Subcutaneous abdominal adipose tissue (tissue), 5 donors: ENCODE results near the gene SLC41A3.

Experiments used
- H3K27ac ChIP-seq: one replicate; pipeline ENCODE4 v1.7.0; 2013; ENCODE audit warnings: low read depth, mild to moderate bottlenecking, inconsistent platforms, low read length, moderate library complexity
- H3K27me3 ChIP-seq, 5 donors: one replicate each; pipeline ENCODE4 v1.7.0; 2013; ENCODE audit warnings: low read length in 5 of 5, inconsistent platforms in 1 of 5; ENCODE audit not compliant: control insufficient read depth in 5 of 5, insufficient read depth in 4 of 5
- H3K36me3 ChIP-seq, 5 donors: one replicate each; pipeline ENCODE4 v1.7.0; 2013; ENCODE audit warnings: low read length in 5 of 5; ENCODE audit not compliant: control insufficient read depth in 5 of 5, insufficient read depth in 5 of 5
- H3K4me1 ChIP-seq, 5 donors: one replicate each; pipeline ENCODE4 v1.7.0; 2013; ENCODE audit warnings: low read length in 5 of 5, mild to moderate bottlenecking in 3 of 5, moderate library complexity in 1 of 5; ENCODE audit not compliant: control insufficient read depth in 5 of 5, insufficient read depth in 5 of 5
- H3K4me3 ChIP-seq, 5 donors: one replicate each; pipeline ENCODE4 v1.7.0; 2013; ENCODE audit warnings: low read length in 5 of 5, low read depth in 1 of 5
- H3K9ac ChIP-seq, 5 donors: one replicate each; pipeline ENCODE4 v1.7.0; 2013; ENCODE audit warnings: low read length in 5 of 5, mild to moderate bottlenecking in 4 of 5, moderate library complexity in 3 of 5
- H3K9me3 ChIP-seq, 5 donors: one replicate each; pipeline ENCODE4 v1.7.0; 2013; ENCODE audit warnings: low read length in 5 of 5; ENCODE audit not compliant: control insufficient read depth in 5 of 5
- donor health status: healthy.
- donor health status: healthy.
- donor health status: healthy.
- donor health status: healthy.
- donor health status: healthy.

SLC41A3 gene

DNA sequence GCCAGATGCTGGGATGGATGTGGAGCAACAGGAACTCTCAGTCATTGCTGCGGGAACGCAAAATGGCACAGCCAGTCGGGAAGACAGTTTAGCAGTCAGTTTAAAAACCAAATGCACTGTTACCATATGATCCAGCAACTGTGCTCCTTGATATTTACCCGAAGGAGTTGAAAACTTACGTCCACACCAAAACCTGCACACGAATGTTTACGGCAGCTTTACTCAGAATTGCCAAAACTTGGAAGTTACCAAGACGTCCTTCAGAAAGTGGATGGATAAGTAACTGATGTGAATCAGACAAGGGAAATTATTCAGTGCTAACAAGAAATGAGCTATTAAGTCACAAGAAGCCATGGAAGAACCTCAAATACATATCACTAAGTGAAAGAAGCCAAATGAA, 36.1 kb upstream of the SLC41A3 start:
- H3K9ac ChIP-seq: no peak overlapping the region
- peaks cover 4 to 20% (median 13%) of the 10 kb centered on the region in 5 donors for H3K36me3 ChIP-seq

GRCh38 chr3:126119008-126119675, 35.2 kb upstream of the SLC41A3 start:
- Histone ChIP-seq H3K36me3 (peaks cover 6 to 26% (median 16%) of the 10 kb centered on the region in 5 donors), H3K27ac (no peak overlapping the region), H3K9ac (no peak overlapping the region)

More for the DNA sequence above, 36.1 kb upstream of the SLC41A3 start:
- Histone ChIP-seq H3K27ac (no peak overlapping the region), H3K4me1 (no peaks in the 10 kb centered on the region), H3K27me3 (no peaks in the 10 kb centered on the region), H3K4me3 (no peak overlapping the region), H3K9me3 (no peaks in the 10 kb centered on the region)

DNA sequence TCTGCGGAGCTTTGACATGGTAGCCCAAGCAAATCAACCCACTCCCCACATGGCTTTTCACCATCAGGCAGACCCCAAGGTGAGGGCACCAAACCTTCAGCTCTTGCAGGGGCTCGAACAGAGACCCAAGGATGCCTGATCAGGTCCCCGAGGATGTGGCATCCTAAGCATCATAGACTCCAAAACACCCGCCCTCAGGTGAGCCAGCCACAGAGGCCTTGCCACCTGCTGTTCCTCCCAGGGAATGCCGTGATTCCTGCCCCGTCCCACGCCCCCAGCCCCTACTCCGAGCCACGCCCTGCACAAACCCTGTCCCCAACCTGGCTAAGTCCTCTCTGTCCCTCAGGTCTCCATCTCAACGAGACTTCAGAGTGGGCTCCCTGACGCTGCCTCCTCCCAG, 34.7 kb upstream of the SLC41A3 start:
- H3K27me3 ChIP-seq: no peaks in the 10 kb centered on the region
- H3K27ac ChIP-seq: no peak overlapping the region
- no peaks in the 10 kb centered on the region for H3K9me3 ChIP-seq
- H3K4me3 ChIP-seq: no peak overlapping the region
- H3K9ac ChIP-seq: no peak overlapping the region
- H3K36me3 ChIP-seq: peaks cover 6 to 26% (median 16%) of the 10 kb centered on the region in 5 donors
- H3K4me1 ChIP-seq: no peaks in the 10 kb centered on the region

More at GRCh38 chr3:126119008-126119675, 35.2 kb upstream of the SLC41A3 start:
- no peaks in the 10 kb centered on the region for H3K27me3 ChIP-seq
- H3K4me3 ChIP-seq: no peak overlapping the region
- no peaks in the 10 kb centered on the region for H3K9me3 ChIP-seq
- no peaks in the 10 kb centered on the region for H3K4me1 ChIP-seq

DNA sequence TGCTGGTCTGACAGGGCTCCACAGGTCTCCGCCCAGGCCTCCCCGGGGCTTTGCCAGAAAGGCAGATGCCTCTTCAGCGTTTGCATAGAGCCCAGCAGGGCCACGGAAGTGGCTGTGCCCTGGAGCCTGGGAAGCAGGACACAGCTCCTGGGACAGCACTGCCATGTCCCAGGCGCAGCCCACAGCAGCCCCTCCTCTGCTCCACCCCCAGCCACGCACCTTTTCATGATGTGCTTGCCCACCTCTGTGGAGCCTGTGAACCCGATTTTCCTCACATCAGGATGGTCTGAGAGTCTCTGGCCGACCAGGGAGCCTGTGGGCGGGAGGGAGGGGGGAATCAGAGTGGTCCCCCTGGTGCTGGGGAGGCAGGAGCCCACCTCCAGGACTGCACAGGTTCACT, 33.9 kb upstream of the SLC41A3 start:
- H3K27ac ChIP-seq: no peak overlapping the region
- H3K4me1 ChIP-seq: peaks cover 0 to 3% (median 0%) of the 10 kb centered on the region in 5 donors
- no peak overlapping the region for H3K9ac ChIP-seq
- H3K9me3 ChIP-seq: no peaks in the 10 kb centered on the region
- no peak overlapping the region for H3K4me3 ChIP-seq
- H3K36me3 ChIP-seq: peaks cover 6 to 26% (median 16%) of the 10 kb centered on the region in 5 donors
- H3K27me3 ChIP-seq: no peaks in the 10 kb centered on the region

DNA sequence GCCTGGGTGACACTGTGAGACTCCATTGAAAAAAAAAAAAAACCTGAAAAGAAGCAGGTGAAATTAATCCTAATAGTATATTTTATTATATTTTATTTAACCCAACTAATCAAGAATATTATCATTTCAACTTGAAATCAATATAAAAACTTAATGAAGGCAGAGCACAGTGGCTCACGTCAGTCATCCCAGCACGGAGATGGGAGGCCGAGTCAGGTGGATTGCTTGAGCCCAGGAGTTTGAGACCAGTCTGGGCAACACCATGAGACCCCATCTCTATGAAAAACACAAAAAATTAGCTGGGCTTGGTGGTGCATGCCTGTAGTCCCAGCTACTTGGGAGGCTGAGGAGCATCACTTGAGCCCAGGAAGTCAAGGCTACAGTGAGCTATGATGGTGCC, 33.3 kb upstream of the SLC41A3 start:
- no peak overlapping the region for H3K27ac ChIP-seq
- H3K4me1 ChIP-seq: peaks cover 0 to 3% (median 0%) of the 10 kb centered on the region in 5 donors
- H3K9me3 ChIP-seq: no peaks in the 10 kb centered on the region
- H3K36me3 ChIP-seq: peaks cover 4 to 27% (median 16%) of the 10 kb centered on the region in 5 donors
- no peak overlapping the region for H3K9ac ChIP-seq
- no peaks in the 10 kb centered on the region for H3K27me3 ChIP-seq
- no peak overlapping the region for H3K4me3 ChIP-seq

- Histone ChIP-seq H3K27ac (no peak overlapping the region), H3K4me3 (no peak overlapping the region), H3K27me3 (no peaks in the 10 kb centered on the region), H3K9ac (no peak overlapping the region), H3K9me3 (no peaks in the 10 kb centered on the region), H3K36me3 (peaks cover 0 to 27% (median 23%) of the 10 kb centered on the region in 5 donors), H3K4me1 (peaks cover 0 to 3% (median 0%) of the 10 kb centered on the region in 5 donors)
These were observed 32.6 kb upstream of the SLC41A3 start for GRCh38 chr3:126116526-126116925.

DNA sequence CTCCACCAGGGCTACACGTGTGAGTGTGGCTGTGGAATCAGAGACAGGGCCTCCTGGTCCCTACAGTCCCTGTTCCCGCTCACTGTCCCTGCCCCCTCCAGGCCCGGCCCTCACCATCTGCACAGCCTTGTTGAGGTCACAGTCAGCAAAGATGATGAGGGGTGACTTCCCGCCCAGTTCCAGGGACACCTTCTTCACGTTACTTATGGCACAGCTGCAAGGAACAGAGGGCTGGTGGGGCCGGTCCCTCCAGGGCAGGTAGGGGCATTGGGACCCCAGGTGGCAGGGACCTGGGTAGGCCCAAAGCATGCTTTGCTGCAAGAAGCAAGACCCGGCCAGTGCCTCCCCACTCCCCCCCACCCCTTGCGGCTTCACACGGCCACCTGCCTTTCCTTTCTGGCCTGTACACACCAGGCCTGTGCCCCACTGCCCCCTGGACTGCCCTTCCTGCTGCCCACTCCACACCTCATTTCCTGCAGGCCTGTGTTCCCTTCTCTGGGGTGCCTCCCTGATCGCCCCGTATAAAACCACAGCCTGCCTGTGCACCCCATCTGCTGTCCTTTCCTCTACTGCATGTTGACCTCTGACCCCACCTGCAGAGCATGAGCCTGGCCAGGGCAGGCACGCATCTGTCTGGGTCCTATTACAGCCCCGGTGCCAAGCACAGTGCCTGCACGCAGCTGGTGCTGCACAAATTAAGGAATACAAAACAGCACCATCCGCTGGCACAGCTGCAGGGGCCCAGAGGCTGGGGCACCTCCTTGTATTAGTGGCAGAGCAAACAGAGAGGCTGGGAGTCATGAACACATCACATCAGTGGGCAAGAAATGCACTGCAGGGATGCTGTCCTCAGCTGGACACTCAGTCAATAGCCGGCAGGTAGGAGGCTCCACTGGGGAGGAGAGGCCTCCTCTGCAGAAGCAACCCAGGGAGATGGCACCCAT, 30.8 kb upstream of the SLC41A3 start:
- Histone ChIP-seq H3K4me1 (peaks cover 0 to 3% (median 0%) of the 10 kb centered on the region in 5 donors), H3K27ac (no peak overlapping the region), H3K9me3 (no peaks in the 10 kb centered on the region), H3K27me3 (no peaks in the 10 kb centered on the region), H3K9ac (no peak overlapping the region), H3K36me3 (peaks cover 0 to 32% (median 28%) of the 10 kb centered on the region in 5 donors), H3K4me3 (no peak overlapping the region)

DNA sequence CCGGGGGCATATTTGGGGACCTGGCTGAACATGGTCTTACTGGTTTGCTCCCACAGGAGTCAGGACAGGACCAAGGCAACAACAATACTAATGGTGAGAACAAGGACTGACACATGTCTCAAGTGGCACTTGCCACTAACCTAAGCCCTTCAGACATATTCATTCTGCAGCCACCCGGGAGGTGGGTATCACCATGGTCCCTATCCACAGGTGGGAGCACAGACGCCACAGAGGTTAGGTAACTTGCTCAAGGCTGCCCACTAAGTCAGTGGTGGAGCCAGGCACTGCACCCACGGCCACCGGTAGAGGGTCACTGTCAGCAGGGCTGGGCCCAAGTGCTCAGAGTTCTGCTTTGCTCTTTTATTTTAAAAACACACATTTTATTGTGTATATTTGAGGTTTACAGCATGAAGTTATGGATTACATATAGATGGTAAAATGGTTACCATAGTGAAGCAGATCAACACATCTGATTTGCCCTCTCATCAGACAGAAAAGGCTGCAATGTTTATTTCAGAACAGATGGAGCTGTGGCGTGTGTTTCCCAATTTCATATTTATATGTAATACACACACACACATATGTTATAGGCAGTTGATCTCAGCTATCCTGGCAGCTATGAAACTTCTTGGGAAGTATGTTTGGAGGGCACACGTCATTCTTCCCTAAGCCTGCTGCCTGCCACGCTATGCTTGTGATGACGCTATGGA, 30.0 kb upstream of the SLC41A3 start:
- Histone ChIP-seq H3K9ac (no peak overlapping the region), H3K4me1 (peaks cover 0 to 3% (median 0%) of the 10 kb centered on the region in 5 donors), H3K9me3 (no peaks in the 10 kb centered on the region), H3K4me3 (no peak overlapping the region), H3K27me3 (no peaks in the 10 kb centered on the region), H3K27ac (no peak overlapping the region), H3K36me3 (peaks cover 0 to 40% (median 35%) of the 10 kb centered on the region in 5 donors)

GRCh38 chr3:126113238-126113555, 29.3 kb upstream of the SLC41A3 start:
- peaks cover 0 to 47% (median 42%) of the 10 kb centered on the region in 5 donors for H3K36me3 ChIP-seq
- H3K4me3 ChIP-seq: no peak overlapping the region
- no peak overlapping the region for H3K9ac ChIP-seq
- H3K27me3 ChIP-seq: no peaks in the 10 kb centered on the region
- no peak overlapping the region for H3K27ac ChIP-seq
- no peaks in the 10 kb centered on the region for H3K9me3 ChIP-seq
- H3K4me1 ChIP-seq: peaks cover 0 to 3% (median 0%) of the 10 kb centered on the region in 5 donors
